Tibial nerve (tissue), 4 donors: Measurements from ENCODE around the gene ORC6. TPM values are rescaled to one million over a fixed set of nuclear protein-coding genes. Genes with fewer than 3 reads are reported as not detected.
A peak's percentile ranks its signal among the peaks of the same experiment; 100 is the strongest.

Source experiments
- DNase-seq, 2 donors: peaks; one replicate each; pipeline ENCODE4 v3.0.0-alpha.2; 2019; ENCODE audit warnings: low spot score in 2 of 2
- H3K27ac ChIP-seq, 4 donors: fragments of 200-600 bp; sonication (generic) in 3 of 4; one replicate each; pipeline ENCODE4 v1.5.1; 2017 to 2019; ENCODE audit warnings: mild to moderate bottlenecking in 1 of 4
- H3K27me3 ChIP-seq, 2 donors: fragments of 200-600 bp; sonication (generic) in 1 of 2; one replicate each; pipeline versions ENCODE4 v1.5.1 to v1.6.0; 2017 to 2019
- H3K36me3 ChIP-seq, 3 donors: fragments of 200-600 bp; sonication (generic); one replicate each; pipeline ENCODE4 v1.5.1; 2018 to 2019
- H3K4me1 ChIP-seq, 4 donors: fragments of 200-600 bp; sonication (generic) in 3 of 4; one replicate each; pipeline ENCODE4 v1.5.1; 2017 to 2019
- H3K4me3 ChIP-seq, 4 donors: fragments of 200-600 bp; sonication (generic) in 3 of 4; one replicate each; pipeline ENCODE4 v1.5.1; 2017 to 2019; ENCODE audit warnings: mild to moderate bottlenecking in 1 of 4, moderate library complexity in 1 of 4
- H3K9me3 ChIP-seq, 4 donors: fragments of 200-600 bp; sonication (generic) in 3 of 4; one replicate each; pipeline ENCODE4 v1.5.1; 2017 to 2019
- CTCF ChIP-seq, 5 experiments: fragments of 200-600 bp in 3 of 5; fragments of 450-650 bp in 2 of 5; sonication (generic) in 3 of 5; IDR thresholded peaks; one replicate each; pipeline ENCODE4 v1.5.1; 2016 to 2019; ENCODE audit warnings: antibody characterized with exemption in 5 of 5, mild to moderate bottlenecking in 3 of 5, moderate library complexity in 2 of 5
- EP300 ChIP-seq, 2 donors: sonication (generic); formaldehyde crosslinking; IDR thresholded peaks; one replicate each; pipeline ENCODE4 v1.6.1; 2017; ENCODE audit warnings: antibody characterized with exemption in 2 of 2, mild to moderate bottlenecking in 1 of 2
- POLR2A ChIP-seq, 2 donors: fragments of 450-650 bp; IDR thresholded peaks; one replicate each; pipeline ENCODE4 v1.6.1; 2017; ENCODE audit warnings: antibody characterized with exemption in 2 of 2, mild to moderate bottlenecking in 2 of 2, moderate library complexity in 2 of 2
- WGBS, 2 donors: methylation state at CpG; one replicate each; pipeline ENCODE4 v1.1.5; 2018; 5-methylcytosine and 5-hydroxymethylcytosine counted together
- total RNA-seq, 4 donors: library from RNA; depleted of rRNA; stranded (reverse); fragments of >200 nt; gene quantifications; one replicate each; pipeline ENCODE4 v1.1.0, GENCODE V29; 2016

The ORC6 gene
- total RNA-seq, result 1 to 10 TPM in 2 of 4 donors, under 1 TPM in 2; 0.42 to 3.6 (median 1.2) TPM

- no peaks in the 10 kb centered on the region for H3K27me3 ChIP-seq
- DNase-seq, result peak; percentile 98 to 99
- peak within 1 kb of the TSS; percentile 74 to 96 (median 90) for H3K4me3 ChIP-seq
- H3K27ac ChIP-seq, result peak within 1 kb of the TSS; percentile 94 to 98 (median 96)
- no peaks in the 10 kb centered on the region for H3K9me3 ChIP-seq
- H3K4me1 ChIP-seq, result peaks cover 0 to 42% (median 27%) of the 10 kb centered on the region in 4 donors
- no peaks in the 10 kb centered on the region for H3K36me3 ChIP-seq
- WGBS, 2 donors, result 0% methylated on average over 66 to 78 of the region's 79 CpGs
- TF ChIP-seq POLR2A (IDR thresholded peaks at IDR 0.05) (no peak), EP300 (IDR thresholded peaks at IDR 0.05) (peak; percentile 37 to 62), CTCF (IDR thresholded peaks at IDR 0.05) (peak in 3 of 5 experiments; percentile 12 to 27 (median 24))
Observed at GRCh38 chr16:46689365-46690280, at the start of gene ORC6. ORC6 (plus strand) TSS chr16:46689659; CDS start chr16:46689706, 47 bp downstream.

GRCh38 chr16:46648656-46649055, 40.8 kb upstream of the ORC6 start:
- WGBS, 2 donors, result 78 to 88% methylated on average over 8 of the region's 8 CpGs

GRCh38 chr16:46649588-46650253, 39.7 kb upstream of the ORC6 start:
- Histone ChIP-seq H3K4me1 (no peaks in the 10 kb centered on the region), H3K9me3 (peaks cover 0 to 4% (median 0%) of the 10 kb centered on the region in 4 donors), H3K27ac (peak overlapping the region in 3 of 4 donors; percentile 19 to 36 (median 34)), H3K36me3 (peaks cover 0 to 7% (median 0%) of the 10 kb centered on the region in 3 donors), H3K4me3 (no peak overlapping the region), H3K27me3 (no peaks in the 10 kb centered on the region)
- DNase-seq, result peak in 1 of 2 donors; percentile 20
- TF ChIP-seq POLR2A (IDR thresholded peaks at IDR 0.05) (no peak), EP300 (IDR thresholded peaks at IDR 0.05) (no peak), CTCF (IDR thresholded peaks at IDR 0.05) (no peak)
- WGBS, 2 donors, result 88 to 93% methylated on average over 27 of the region's 27 CpGs

More at GRCh38 chr16:46648656-46649055, 40.8 kb upstream of the ORC6 start:
- Histone ChIP-seq H3K36me3 (peaks cover 0 to 7% (median 0%) of the 10 kb centered on the region in 3 donors), H3K9me3 (peaks cover 0 to 7% (median 0%) of the 10 kb centered on the region in 4 donors), H3K27me3 (no peaks in the 10 kb centered on the region), H3K27ac (no peak overlapping the region), H3K4me3 (no peak overlapping the region), H3K4me1 (no peaks in the 10 kb centered on the region)
- TF ChIP-seq POLR2A (IDR thresholded peaks at IDR 0.05), result no peak
- TF ChIP-seq EP300 (IDR thresholded peaks at IDR 0.05), result no peak
- TF ChIP-seq CTCF (IDR thresholded peaks at IDR 0.05), result no peak
- no peak for DNase-seq

GRCh38 chr16:46650254-46650623, 39.2 kb upstream of the ORC6 start:
- DNase-seq, result peak in 1 of 2 donors; percentile 10
- no peaks in the 10 kb centered on the region for H3K27me3 ChIP-seq
- no peaks in the 10 kb centered on the region for H3K4me1 ChIP-seq
- 70 to 71% methylated on average over 5 of the region's 5 CpGs for WGBS, 2 donors
- H3K27ac ChIP-seq, result peak overlapping the region in 2 of 4 donors; percentile 19 to 36
- no peak for TF ChIP-seq CTCF (IDR thresholded peaks at IDR 0.05)
- no peak for TF ChIP-seq POLR2A (IDR thresholded peaks at IDR 0.05)
- no peak for TF ChIP-seq EP300 (IDR thresholded peaks at IDR 0.05)
- H3K4me3 ChIP-seq, result no peak overlapping the region
- H3K9me3 ChIP-seq, result no peaks in the 10 kb centered on the region
- H3K36me3 ChIP-seq, result peaks cover 0 to 7% (median 0%) of the 10 kb centered on the region in 3 donors
